Measurements from ENCODE around the gene PLXNA4.

PLXNA4 gene

GRCh38 chr7:132462478-132462877 is 113.8 kb downstream of the PLXNA4 start:
- H3K27ac ChIP-seq = no peak overlapping the region

GRCh38 chr7:132461032-132461592 is 115.2 kb downstream of the PLXNA4 start:
- no peak overlapping the region for H3K27ac ChIP-seq
- TF ChIP-seq CTCF (conservative IDR thresholded peaks at IDR 0.05) = no peak

More at GRCh38 chr7:132462478-132462877, 113.8 kb downstream of the PLXNA4 start:
- TF ChIP-seq CTCF (conservative IDR thresholded peaks at IDR 0.05) = no peak

- no peak for TF ChIP-seq CTCF (conservative IDR thresholded peaks at IDR 0.05)
- no peak overlapping the region for H3K27ac ChIP-seq
Measured at GRCh38 chr7:132458729-132459128, 117.5 kb downstream of the PLXNA4 start.

GRCh38 chr7:132457658-132458057 is 118.6 kb downstream of the PLXNA4 start:
- H3K27ac ChIP-seq = no peak overlapping the region
- no peak for TF ChIP-seq CTCF (conservative IDR thresholded peaks at IDR 0.05)

GRCh38 chr7:132456418-132456817 is 119.9 kb downstream of the PLXNA4 start:
- TF ChIP-seq CTCF (conservative IDR thresholded peaks at IDR 0.05) = no peak
- H3K27ac ChIP-seq = no peak overlapping the region

- H3K27ac ChIP-seq = no peak overlapping the region
- TF ChIP-seq CTCF (conservative IDR thresholded peaks at IDR 0.05) = no peak
Measured at GRCh38 chr7:132455378-132455777, 120.9 kb downstream of the PLXNA4 start.

- H3K27ac ChIP-seq = no peak overlapping the region
- TF ChIP-seq CTCF (conservative IDR thresholded peaks at IDR 0.05) = no peak
Measured at GRCh38 chr7:132453826-132454225, 122.4 kb downstream of the PLXNA4 start.
